HG03565 (cell line): ENCODE measurements around the gene EXOC6B.
"Not testable (repeated sequence)": the region's sequence is repeated elsewhere in the genome, so short reads cannot be mapped to it uniquely, and the experiment has no call there.

ENCODE experiments used
- ATAC-seq: cut with Tn5 transposase; IDR thresholded peaks from one replicate; pipeline ENCODE4 v1.9.1; 2021; ENCODE audit warnings: mild to moderate bottlenecking, moderate library complexity; ENCODE audit not compliant: unreplicated experiment

EXOC6B gene

GRCh38 chr2:72685638-72686213 is 140.1 kb downstream of the EXOC6B start:
- ATAC-seq, result no peak

DNA sequence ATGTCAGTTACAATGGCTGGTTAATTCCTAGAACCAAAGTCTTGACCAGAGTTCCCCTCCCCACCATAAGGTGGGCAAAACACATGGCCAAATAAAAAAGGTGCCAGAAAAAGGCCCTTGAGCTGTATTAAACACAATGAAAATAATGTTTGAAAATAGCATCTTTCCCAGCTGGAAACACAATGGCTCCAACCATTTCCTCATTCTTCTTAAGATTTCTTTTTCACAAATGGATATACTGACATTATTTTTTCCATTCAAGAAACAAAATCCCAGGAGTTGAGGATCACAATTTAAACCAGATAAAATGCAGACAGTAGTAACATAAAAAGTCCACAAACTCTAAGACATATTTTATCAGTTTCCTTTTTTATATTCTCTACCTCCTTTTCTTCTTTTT is 143.8 kb downstream of the EXOC6B start:
- ATAC-seq, result no peak

GRCh38 chr2:72681016-72681995 is 144.5 kb downstream of the EXOC6B start:
- no peak for ATAC-seq

DNA sequence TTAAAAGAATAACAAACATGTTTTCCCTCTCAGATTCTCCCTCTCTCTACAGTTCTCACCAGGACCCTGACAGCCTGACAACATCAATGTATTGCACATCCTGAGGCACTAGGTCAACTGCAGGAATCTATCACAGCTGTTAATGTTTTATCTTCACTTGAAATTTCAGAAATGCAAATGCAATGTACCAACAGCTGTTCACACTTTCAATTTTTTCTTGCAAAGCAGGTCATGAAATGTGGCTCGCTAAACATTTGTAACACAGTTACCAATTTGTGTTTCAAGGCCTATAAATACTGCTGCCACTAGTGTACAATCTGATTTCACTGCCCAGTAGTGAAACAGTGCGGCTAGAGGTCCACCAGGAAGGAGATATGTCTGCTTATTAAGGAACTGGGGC is 147.8 kb downstream of the EXOC6B start:
- ATAC-seq, result peak; percentile 48

DNA sequence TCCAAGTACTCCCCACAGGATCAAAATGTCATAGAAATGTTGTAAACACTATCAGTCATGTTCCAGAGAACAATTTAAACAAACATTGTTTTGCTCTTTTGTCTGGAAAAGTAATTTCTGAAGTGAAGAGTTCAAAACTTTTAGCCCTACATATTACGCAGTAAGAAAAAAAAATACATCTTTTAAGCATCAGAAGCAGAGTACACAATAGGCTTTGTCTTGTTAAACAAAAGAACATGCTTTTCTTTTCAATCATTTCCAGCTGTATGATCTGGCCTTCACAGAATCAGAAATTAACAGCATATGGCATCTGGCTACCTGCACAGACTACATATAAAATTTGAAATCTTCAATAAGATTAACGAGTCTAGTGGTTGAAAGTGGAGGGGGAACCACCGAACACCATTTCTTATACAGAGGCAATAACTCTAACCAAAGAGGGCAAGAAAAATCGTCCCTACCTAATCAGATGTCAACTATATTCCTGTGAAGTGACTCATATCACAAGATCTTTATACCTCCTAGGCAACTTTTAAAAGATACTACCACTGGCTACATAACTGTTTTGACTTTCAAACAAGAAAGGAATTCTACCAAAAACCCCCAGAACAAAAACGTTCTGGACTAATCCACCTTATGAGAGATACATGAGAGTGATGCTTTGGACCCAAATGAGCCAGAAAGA is 149.3 kb downstream of the EXOC6B start:
- no peak for ATAC-seq

GRCh38 chr2:72674982-72675915 is 150.6 kb downstream of the EXOC6B start:
- no peak for ATAC-seq

- no peak for ATAC-seq
These were observed 152.6 kb downstream of the EXOC6B start for GRCh38 chr2:72673279-72673678.

DNA sequence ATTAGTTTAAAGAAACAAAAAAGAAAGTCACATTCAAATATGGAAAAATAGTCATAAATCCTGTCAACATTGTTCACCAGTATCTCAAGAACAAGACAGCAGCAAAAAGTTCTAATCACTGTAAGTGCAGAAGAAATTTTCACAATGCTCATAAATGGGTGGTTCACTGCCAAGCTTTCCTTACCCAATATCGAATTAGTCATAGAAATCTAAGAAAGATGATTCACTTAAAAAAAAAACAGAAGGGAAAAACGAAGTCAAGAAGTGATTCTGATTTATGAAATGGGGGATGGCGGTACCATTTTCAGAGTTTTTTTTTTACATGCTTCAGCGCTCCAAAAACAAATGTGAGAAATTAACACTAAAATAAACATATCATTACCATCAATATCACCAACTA is 156.7 kb downstream of the EXOC6B start:
- ATAC-seq, result no peak

DNA sequence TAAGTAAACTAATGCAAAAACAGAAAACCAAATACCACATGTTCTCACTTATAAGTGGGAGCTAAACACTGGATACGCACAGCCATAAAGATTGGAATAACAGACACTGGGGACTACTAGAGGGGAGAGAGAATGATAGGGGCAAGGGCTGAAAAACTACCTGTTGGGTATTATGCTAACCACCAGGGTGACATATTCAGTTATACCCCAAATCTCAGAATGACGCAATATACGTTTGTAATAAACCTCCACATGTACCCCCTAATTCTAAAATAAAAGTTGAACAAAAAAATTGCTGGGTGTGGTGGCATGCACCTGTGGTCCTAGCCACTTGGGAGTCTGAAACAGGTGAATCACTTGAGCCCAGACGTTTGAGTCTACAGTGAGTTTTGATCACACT is 157.2 kb downstream of the EXOC6B start:
- ATAC-seq, result no peak

- ATAC-seq, result no peak
These were observed 160.4 kb downstream of the EXOC6B start for GRCh38 chr2:72665448-72665847.

DNA sequence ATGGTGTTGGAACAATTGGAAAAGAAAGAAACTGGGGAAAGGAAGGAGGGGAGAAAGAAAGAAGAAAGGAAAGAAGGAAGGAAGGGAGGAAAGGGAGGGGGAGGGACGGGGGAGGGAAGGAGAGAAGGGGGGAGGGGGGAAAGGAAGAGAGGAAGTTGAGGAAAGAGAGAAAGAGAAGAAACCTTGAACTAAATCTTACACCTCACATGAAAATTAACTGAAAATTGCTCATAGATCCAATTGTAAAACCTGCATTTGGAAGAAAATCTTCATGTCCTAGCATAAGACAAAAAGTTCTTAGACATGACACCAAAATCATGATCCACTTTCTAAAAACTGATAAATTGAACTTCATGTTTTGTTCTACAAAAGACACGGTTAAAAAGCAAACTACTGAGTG is 163.8 kb downstream of the EXOC6B start:
- no peak for ATAC-seq

DNA sequence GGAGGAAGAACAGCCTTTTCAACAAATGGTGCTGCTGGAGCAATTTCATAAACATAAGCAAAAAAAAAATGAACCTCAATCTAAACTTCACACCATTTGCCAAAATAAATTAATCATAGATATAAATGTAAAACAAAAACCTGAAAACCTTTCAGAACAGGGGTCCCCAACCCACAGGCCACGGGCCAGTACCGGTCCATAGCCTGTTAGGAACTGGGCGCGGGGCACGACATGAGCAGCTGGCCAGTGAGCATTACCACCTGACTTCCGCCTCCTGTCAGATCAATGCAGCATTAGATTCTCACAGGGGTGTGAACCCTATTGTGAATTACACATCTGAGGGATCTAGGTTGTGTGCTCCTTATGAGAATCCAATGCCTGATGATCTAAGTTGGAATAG is 176.0 kb downstream of the EXOC6B start:
- ATAC-seq, result no peak

DNA sequence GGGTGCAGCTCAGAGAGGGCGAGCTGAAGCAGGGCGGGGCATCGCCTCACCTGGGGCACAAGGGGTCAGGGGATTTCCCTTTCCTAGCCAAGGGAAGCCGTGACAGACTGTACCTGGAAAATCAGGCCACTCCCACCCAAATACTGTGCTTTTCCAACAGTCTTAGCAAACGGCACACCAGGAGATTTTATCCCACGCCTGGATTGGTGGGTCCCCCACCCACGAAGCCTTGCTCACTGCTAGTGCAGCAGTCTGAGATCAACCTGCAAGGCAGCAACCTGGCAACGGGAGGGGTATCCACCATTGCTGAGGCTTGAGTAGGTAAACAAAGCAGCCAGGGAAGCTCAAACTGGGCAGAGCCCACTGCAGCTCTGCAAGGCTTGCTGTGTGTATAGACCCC is 184.6 kb downstream of the EXOC6B start:
- ATAC-seq, result not testable (repeated sequence)

DNA sequence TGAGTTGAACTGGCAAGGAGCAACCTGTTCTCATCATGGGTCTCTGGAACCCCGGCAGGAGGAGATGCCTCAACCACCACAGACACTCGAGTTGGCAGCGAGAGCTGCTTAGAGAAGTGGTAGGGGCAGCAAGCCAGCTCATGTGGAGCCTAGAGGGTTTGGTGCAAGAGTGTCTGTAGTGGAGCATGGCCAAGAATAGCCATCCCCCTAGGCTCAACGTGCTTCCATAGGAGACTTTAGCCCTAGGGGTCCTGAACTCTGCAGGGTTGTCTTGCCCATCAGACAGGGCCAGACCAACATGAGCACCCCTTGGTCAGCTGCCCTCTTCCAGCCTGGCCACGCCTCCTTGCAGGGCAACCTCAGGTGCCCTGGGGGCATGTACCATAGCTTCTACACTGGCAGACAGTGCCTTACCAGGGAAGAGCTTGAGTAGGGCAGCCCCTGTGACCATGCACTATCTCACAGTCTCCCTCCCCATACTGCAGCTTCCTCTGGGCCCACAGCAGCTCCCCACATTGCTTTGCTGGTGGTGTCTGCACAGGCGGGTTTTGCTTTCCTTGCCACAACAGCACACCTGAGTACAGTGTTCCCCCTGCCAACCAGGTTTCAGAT is 187.1 kb downstream of the EXOC6B start:
- ATAC-seq, result no peak

DNA sequence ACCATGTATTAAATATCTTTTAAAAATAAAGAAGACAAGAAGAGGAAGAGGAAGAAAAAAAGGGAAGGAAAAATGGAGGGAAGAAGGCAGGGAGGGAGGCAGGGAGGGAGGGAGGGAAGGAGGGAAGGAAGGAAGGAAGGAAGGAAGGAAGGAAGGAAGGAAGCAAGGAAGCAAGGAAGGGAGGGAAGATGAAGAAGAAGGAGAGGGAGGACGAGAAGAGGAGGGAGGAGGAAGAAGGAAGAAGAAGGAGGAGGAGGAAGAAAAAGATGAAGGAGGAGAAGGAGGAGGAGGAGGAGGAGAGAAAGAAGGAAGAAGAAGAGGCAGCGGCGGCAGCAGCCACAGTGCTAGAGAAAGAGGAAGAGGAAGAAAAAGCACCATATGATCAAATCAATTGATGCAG is 189.6 kb downstream of the EXOC6B start:
- no peak for ATAC-seq

GRCh38 chr2:72630767-72631166 is 195.1 kb downstream of the EXOC6B start:
- ATAC-seq, result no peak

DNA sequence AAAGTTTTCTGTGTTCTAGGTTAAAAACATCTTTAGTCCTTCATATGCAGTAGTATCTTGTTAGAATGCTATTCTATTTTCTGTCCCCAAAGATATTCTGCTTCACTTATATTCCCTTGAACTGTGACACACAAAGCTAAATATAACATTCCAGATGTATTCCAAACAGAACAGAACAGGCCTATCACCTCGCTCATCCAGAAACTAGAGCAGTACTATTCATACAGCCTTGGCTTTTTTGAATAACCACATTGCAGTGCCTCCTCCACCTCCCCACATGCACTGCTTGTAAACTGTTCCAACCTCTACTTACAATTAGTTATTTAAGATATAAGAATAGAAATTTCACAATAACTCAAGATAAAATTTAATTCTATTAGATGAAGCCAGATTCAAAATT is 196.8 kb downstream of the EXOC6B start:
- no peak for ATAC-seq

- no peak for ATAC-seq
These were observed 198.8 kb downstream of the EXOC6B start for GRCh38 chr2:72627083-72627482.

- ATAC-seq, result no peak
These were observed 200.5 kb downstream of the EXOC6B start for GRCh38 chr2:72625366-72625765.

DNA sequence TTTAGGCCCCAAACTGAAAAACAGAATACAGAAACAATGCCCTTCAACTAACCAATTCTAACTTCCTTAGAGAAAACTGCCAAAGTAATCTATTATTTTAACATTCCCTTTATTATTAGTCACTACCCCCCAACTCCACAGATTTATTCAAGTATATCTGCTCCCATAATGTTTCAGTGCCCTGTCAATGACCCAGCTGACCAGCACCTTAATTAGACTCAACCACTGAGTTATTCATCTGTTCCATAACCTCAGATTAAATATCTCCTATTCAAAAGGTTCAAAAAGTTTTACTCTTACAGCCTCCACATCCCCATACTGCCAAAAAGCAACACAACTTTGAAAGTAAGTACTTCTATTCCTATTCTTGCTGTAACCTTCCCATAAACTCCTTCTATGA is 202.4 kb downstream of the EXOC6B start:
- ATAC-seq, result no peak
